A673 (cell line): ENCODE measurements around the gene PGA3. TPM values are rescaled to one million over a fixed set of nuclear protein-coding genes. Genes with fewer than 3 reads are reported as not detected.
"Not testable (repeated sequence)": the region's sequence is repeated elsewhere in the genome, so short reads cannot be mapped to it uniquely, and the experiment has no call there.

Source experiments
- Bru-seq: library from RNA; stranded (reverse); fragments of 400-500 nt; gene quantifications from one replicate; lab custom pipeline; 2021; lab: Mats Ljungman, UMichigan
- BruChase-seq, 2 experiments: library from RNA; stranded (reverse); fragments of 400-500 nt; gene quantifications; one replicate each; lab custom pipeline; 2021; lab: Mats Ljungman, UMichigan
- BruUV-seq: library from RNA; stranded (reverse); fragments of 400-500 nt; replicated peaks from 2 replicates; lab custom pipeline; 2021; lab: Mats Ljungman, UMichigan
- CTCF ChIA-PET: fragments of 300-600 bp; sonication (Branson Sonifier 250); formaldehyde crosslinking; loops from one replicate; lab custom pipeline; 2022; ENCODE audit warnings: antibody characterized with exemption; lab: Charles Lee
- POLR2A ChIA-PET: fragments of 300-600 bp; sonication (Branson Sonifier 250); formaldehyde crosslinking; loops from one replicate; lab custom pipeline; 2022; ENCODE audit warnings: antibody characterized with exemption; ENCODE audit not compliant: low non-redundant PET; lab: Charles Lee
- DNase-seq: peaks from one replicate; pipeline ENCODE4 v3.0.0-alpha.2; 2015; ENCODE audit warnings: low spot score
- H3K27ac ChIP-seq: fragments of 200-600 bp; sonication (generic); 2 replicates; pipeline ENCODE4 v1.5.1; 2016; ENCODE audit warnings: mixed run types, low read depth, mild to moderate bottlenecking, mixed read lengths, antibody characterized with exemption, low read length; ENCODE audit not compliant: poor library complexity, severe bottlenecking
- H3K27me3 ChIP-seq: fragments of 200-600 bp; sonication (generic); replicated peaks from 2 replicates; pipeline ENCODE4 v1.6.1; 2017; ENCODE audit warnings: mixed run types, low read depth, mild to moderate bottlenecking, mixed read lengths, antibody characterized with exemption, low read length; ENCODE audit not compliant: insufficient read depth, poor library complexity
- H3K36me3 ChIP-seq: fragments of 200-600 bp; sonication (generic); 2 replicates; pipeline ENCODE4 v1.6.1; 2016; ENCODE audit warnings: mixed run types, mild to moderate bottlenecking, mixed read lengths, antibody characterized with exemption, low read length; ENCODE audit not compliant: insufficient read depth, poor library complexity, severe bottlenecking
- H3K4me1 ChIP-seq: fragments of 200-600 bp; sonication (generic); 2 replicates; pipeline ENCODE4 v1.6.1; 2017; ENCODE audit warnings: mixed run types, mild to moderate bottlenecking, mixed read lengths, antibody characterized with exemption, low read length; ENCODE audit not compliant: insufficient read depth, poor library complexity, severe bottlenecking
- H3K4me3 ChIP-seq: fragments of 200-600 bp; sonication (generic); 2 replicates; pipeline ENCODE4 v1.5.1; 2016; ENCODE audit warnings: low read depth, mixed run types, mild to moderate bottlenecking, mixed read lengths, low read length; ENCODE audit not compliant: poor library complexity, severe bottlenecking
- H3K9me3 ChIP-seq: fragments of 200-600 bp; sonication (generic); 2 replicates; pipeline ENCODE4 v1.6.1; 2016; ENCODE audit warnings: mixed run types, low read depth, mild to moderate bottlenecking, mixed read lengths, antibody characterized with exemption, low read length; ENCODE audit not compliant: poor library complexity, severe bottlenecking
- EZH2 ChIP-seq: fragments of 200-600 bp; sonication (generic); IDR thresholded peaks from 2 replicates; pipeline ENCODE4 v1.6.1; 2017; ENCODE audit warnings: borderline replicate concordance, low read depth, mild to moderate bottlenecking, mixed read lengths, antibody characterized with exemption, low read length; ENCODE audit not compliant: poor library complexity, severe bottlenecking
- intact Hi-C: fragments of 100-400 bp; cut with micrococcal nuclease; formaldehyde crosslinking; loops from one replicate; pipeline ENCODE4 v1.10.0; 2022; ENCODE audit not compliant: unreplicated experiment
- long read RNA-seq: library from polyadenylated mRNA; stranded (forward); transcript quantifications from one replicate; pipeline ENCODE4 v2.0.0, GENCODE V29; 2022
- total RNA-seq: library from RNA; stranded (reverse); gene quantifications from 2 replicates; pipeline ENCODE4 v1.2.3, GENCODE V29; 2021
- TF ChIP-seq, protein P1 (sequence below): fragments of 300-800, 200-600 bp; sonication (generic); conservative IDR thresholded peaks from 2 replicates; pipeline ENCODE4 v1.5.1; 2017; ENCODE audit warnings: low read depth, mild to moderate bottlenecking, antibody characterized with exemption, low read length, moderate library complexity, mixed read lengths

Gene PGA3
- not detected in 2 replicates for total RNA-seq
- Bru-seq, nascent RNA, result not detected
- not detected for BruChase-seq, experiment 1, labeled RNA remaining after a 2-hour chase
- BruChase-seq, experiment 2, labeled RNA remaining after a 6-hour chase, result not detected
- long read RNA-seq, result 0 reads

DNA sequence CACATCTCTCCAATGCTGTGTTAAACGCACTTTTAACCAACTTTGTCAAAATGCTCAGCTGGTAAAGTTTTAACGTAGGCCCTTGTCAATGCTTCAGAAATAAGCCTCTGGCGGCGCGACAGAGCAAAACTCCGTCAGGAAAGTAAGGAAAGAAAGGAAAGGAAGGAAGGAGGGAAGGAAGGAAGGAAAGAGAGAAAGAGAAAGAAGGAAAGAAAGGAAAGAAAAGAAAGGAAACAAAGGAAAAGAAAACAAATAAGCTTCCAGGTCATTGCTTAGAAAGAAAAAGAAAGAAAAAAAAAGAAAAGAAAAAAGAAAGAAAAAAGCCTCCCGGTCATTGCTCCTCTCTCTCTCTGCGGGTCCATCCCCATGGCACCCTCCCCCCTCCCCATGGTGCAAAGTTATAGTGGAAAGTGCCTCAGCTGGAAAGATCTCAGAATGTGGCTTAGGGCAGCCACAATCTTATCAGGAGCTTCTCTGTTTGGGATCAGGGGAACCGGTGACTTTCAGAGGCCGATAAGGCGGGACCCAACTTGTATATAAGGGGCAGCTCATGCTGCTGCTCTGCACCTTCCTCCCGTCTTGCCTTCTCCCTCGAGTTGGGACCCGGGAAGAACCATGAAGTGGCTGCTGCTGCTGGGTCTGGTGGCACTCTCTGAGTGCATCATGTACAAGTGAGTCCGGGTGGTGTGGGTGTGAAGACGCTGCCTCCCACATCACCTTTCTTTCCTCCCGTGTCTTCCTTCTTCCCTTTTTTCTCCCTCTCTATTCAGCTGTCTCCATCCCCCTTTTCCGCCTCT, at the start of gene PGA3:
Gene PGA3 (plus strand): TSS at position 566 of the 797 bp plus-strand sequence. CDS start 50 bp downstream, at position 616.
- BruUV-seq, POLR2A ChIA-PET, DNase-seq, H3K36me3 ChIP-seq, H3K27ac ChIP-seq, H3K9me3 ChIP-seq, H3K4me3 ChIP-seq, intact Hi-C loops, H3K4me1 ChIP-seq: not testable (repeated sequence)
- H3K27me3 ChIP-seq, result peaks cover 19% of the 10 kb centered on the region
- CTCF ChIA-PET, result interaction anchor here (0.7 kb wide), 1 partner anchor 343 kb away, joined by 7 read pairs; no protein-coding TSS in a partner anchor

DNA sequence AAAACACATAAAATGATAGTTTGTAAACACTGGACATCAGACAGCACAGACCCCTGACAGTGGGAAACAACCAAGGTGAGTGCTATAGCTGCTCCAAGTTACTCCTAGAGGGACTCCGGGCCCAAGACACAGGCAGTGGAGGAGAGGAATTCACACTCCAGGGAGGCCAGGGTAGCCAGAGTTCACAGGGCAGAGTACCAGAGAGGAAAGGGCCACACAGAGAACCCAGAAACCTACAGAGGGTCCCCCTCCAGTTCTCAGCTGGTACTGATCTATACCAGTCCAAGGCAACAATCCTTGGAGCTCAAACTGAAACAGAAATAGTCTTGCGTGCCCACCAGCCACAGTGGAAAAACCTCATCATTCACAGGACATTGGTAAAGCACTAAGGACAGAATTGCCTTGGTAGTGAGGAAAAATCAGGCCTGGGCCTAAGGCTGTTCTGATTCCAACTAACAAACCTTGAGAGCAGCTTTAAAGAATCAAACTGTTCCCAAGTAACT, 49.7 kb upstream of the PGA3 start:
- DNase-seq, result no peak
- Histone ChIP-seq H3K4me3 (no peak overlapping the region), H3K36me3 (peaks cover 10% of the 10 kb centered on the region), H3K27me3 (no peaks in the 10 kb centered on the region), H3K27ac (no peak overlapping the region), H3K9me3 (peaks cover 25% of the 10 kb centered on the region), H3K4me1 (peaks cover 6% of the 10 kb centered on the region)
- POLR2A ChIA-PET, result no interaction called here
- intact Hi-C loops, result no loop called here
- BruUV-seq, result no TSS peak
- TF ChIP-seq EZH2, result no peak
- TF ChIP-seq, protein P1, sequence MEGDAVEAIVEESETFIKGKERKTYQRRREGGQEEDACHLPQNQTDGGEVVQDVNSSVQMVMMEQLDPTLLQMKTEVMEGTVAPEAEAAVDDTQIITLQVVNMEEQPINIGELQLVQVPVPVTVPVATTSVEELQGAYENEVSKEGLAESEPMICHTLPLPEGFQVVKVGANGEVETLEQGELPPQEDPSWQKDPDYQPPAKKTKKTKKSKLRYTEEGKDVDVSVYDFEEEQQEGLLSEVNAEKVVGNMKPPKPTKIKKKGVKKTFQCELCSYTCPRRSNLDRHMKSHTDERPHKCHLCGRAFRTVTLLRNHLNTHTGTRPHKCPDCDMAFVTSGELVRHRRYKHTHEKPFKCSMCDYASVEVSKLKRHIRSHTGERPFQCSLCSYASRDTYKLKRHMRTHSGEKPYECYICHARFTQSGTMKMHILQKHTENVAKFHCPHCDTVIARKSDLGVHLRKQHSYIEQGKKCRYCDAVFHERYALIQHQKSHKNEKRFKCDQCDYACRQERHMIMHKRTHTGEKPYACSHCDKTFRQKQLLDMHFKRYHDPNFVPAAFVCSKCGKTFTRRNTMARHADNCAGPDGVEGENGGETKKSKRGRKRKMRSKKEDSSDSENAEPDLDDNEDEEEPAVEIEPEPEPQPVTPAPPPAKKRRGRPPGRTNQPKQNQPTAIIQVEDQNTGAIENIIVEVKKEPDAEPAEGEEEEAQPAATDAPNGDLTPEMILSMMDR, result no peak
- CTCF ChIA-PET, result no interaction called here

DNA sequence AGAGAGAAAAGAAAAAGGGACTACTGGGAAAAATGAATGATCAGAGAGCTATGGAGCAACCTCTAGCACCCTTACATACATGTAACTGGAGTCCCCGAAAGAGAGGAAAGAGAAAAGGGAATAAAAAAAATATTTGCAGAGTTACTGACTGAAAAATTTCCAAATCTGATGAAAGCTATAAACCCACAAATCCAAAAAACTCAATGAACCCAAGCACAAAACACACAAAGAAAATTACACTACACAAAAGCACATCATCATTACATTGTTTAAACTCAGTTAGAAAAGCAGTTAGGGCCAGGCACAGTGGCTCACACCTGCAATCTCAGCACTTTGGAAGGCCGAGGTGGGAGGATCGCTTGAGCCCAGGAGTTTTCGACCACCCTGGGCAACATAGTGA, 48.8 kb upstream of the PGA3 start:
- POLR2A ChIA-PET, result no interaction called here
- peaks cover 25% of the 10 kb centered on the region for H3K9me3 ChIP-seq
- no peak overlapping the region for H3K4me3 ChIP-seq
- CTCF ChIA-PET, result no interaction called here
- H3K36me3 ChIP-seq, result peaks cover 10% of the 10 kb centered on the region
- BruUV-seq, result no TSS peak
- no peaks in the 10 kb centered on the region for H3K27me3 ChIP-seq
- peaks cover 4% of the 10 kb centered on the region for H3K4me1 ChIP-seq
- H3K27ac ChIP-seq, result no peak overlapping the region
- intact Hi-C loops, result no loop called here
- TF ChIP-seq, protein P1, result no peak
- TF ChIP-seq EZH2, result no peak
- DNase-seq, result no peak
